HEK293 (cell line): Measurements from ENCODE around the gene ZNF479.

Experiments used
- CTCF ChIP-seq: fragments of 450-650 bp; formaldehyde crosslinking; IDR thresholded peaks from 2 replicates; pipeline ENCODE4 v1.5.1; 2016; ENCODE audit warnings: missing biosample characterization, missing genetic modification characterization
- GLIS1 ChIP-seq: fragments of 450-650 bp; formaldehyde crosslinking; IDR thresholded peaks from 2 replicates; pipeline ENCODE4 v1.5.1; 2016; ENCODE audit warnings: missing biosample characterization, missing genetic modification characterization
- GLIS2 ChIP-seq: fragments of 450-650 bp; formaldehyde crosslinking; IDR thresholded peaks from 2 replicates; pipeline ENCODE4 v1.5.1; 2016; ENCODE audit warnings: missing biosample characterization, missing genetic modification characterization
- HOXA7 ChIP-seq: sonication (generic); formaldehyde crosslinking; IDR thresholded peaks from 2 replicates; pipeline ENCODE4 v1.8.1; 2022; ENCODE audit warnings: missing genetic modification reagents, borderline replicate concordance
- SETDB1 ChIP-seq: IDR thresholded peaks from one replicate; pipeline ENCODE4 v1.6.1; 2017; ENCODE audit warnings: mild to moderate bottlenecking, low read length, moderate library complexity, mixed read lengths; ENCODE audit not compliant: insufficient read length
- TRIM28 ChIP-seq: IDR thresholded peaks from 2 replicates; pipeline ENCODE4 v1.6.1; 2011; ENCODE audit warnings: low read length, control low read depth, borderline replicate concordance
- ZBTB8A ChIP-seq: fragments of 450-650 bp; formaldehyde crosslinking; IDR thresholded peaks from 2 replicates; pipeline ENCODE4 v1.5.1; 2016; ENCODE audit warnings: missing biosample characterization, missing genetic modification characterization
- ZNF112 ChIP-seq: fragments of 450-650 bp; formaldehyde crosslinking; IDR thresholded peaks from 2 replicates; pipeline ENCODE4 v1.5.0; 2017; ENCODE audit warnings: missing biosample characterization, missing genetic modification characterization
- ZNF391 ChIP-seq: fragments of 450-650 bp; formaldehyde crosslinking; IDR thresholded peaks from 2 replicates; pipeline ENCODE4 v1.5.1; 2016; ENCODE audit warnings: low read depth, missing biosample characterization, missing genetic modification characterization, borderline replicate concordance
- ZNF510 ChIP-seq: fragments of 450-650 bp; formaldehyde crosslinking; IDR thresholded peaks from 2 replicates; pipeline ENCODE4 v1.5.1; 2018; ENCODE audit warnings: mild to moderate bottlenecking, missing genetic modification characterization, missing biosample characterization; ENCODE audit not compliant: insufficient replicate concordance
- ZNF645 ChIP-seq: fragments of 450-650 bp; formaldehyde crosslinking; IDR thresholded peaks from 2 replicates; pipeline ENCODE4; 2016; ENCODE audit warnings: missing biosample characterization, missing genetic modification characterization
- ZNF704 ChIP-seq: fragments of 450-650 bp; formaldehyde crosslinking; IDR thresholded peaks from 2 replicates; pipeline ENCODE4 v1.5.1; 2016; ENCODE audit warnings: missing biosample characterization, missing genetic modification characterization
- ZSCAN23 ChIP-seq: fragments of 450-650 bp; formaldehyde crosslinking; IDR thresholded peaks from 2 replicates; pipeline ENCODE4 v1.5.1; 2016; ENCODE audit warnings: missing biosample characterization, missing genetic modification characterization

GRCh38 chr7:57178768-57179139 is 46.5 kb upstream of the ZNF479 start:
- TF ChIP-seq CTCF (tag by site-specific recombination) (no peak), ZBTB8A (no peak), TRIM28 (no peak), HOXA7 (CRISPR knock-in tag) (no peak), ZNF112 (tag by site-specific recombination) (no peak), GLIS1 (no peak), GLIS2 (tag by site-specific recombination) (no peak), ZNF391 (tag by site-specific recombination) (no peak), ZSCAN23 (tag by site-specific recombination) (no peak), ZNF704 (no peak), ZNF510 (no peak), ZNF645 (tag by site-specific recombination) (no peak), SETDB1 (no peak)
